Loucy (cell line): ENCODE measurements around the gene TNNT2.

Experiments used
- EZH2phosphoT487 ChIP-seq: fragments of 200-600 bp; IDR thresholded peaks from 2 replicates; pipeline ENCODE4 v1.6.1; 2018; ENCODE audit warnings: antibody characterized with exemption, mild to moderate bottlenecking, moderate library complexity, borderline replicate concordance
- TF ChIP-seq, protein P1 (sequence below): fragments of 200-600 bp; sonication (generic); conservative IDR thresholded peaks from 2 replicates; pipeline ENCODE4 v1.5.1; 2014; ENCODE audit warnings: mild to moderate bottlenecking, antibody characterized with exemption, low read length

DNA sequence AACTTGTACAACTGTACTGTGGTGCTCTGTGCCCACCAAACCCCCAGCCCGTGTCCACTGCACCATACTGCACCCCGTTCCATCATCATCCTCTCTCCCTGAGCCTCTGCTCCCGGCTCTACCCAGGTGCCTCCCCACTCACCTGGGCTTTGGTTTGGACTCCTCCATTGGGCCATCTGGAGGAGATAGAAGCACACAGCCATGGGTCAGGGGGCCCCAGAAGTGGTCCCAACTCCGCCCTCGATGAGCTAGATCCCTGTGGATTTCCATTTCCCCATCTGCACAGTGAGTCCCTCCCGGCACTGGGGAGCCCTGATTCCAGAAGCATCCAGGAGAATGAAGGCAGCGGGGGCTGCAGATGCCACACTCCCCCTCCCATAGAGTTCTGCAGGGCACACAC is 10.8 kb downstream of the TNNT2 start:
- TF ChIP-seq, protein P1, sequence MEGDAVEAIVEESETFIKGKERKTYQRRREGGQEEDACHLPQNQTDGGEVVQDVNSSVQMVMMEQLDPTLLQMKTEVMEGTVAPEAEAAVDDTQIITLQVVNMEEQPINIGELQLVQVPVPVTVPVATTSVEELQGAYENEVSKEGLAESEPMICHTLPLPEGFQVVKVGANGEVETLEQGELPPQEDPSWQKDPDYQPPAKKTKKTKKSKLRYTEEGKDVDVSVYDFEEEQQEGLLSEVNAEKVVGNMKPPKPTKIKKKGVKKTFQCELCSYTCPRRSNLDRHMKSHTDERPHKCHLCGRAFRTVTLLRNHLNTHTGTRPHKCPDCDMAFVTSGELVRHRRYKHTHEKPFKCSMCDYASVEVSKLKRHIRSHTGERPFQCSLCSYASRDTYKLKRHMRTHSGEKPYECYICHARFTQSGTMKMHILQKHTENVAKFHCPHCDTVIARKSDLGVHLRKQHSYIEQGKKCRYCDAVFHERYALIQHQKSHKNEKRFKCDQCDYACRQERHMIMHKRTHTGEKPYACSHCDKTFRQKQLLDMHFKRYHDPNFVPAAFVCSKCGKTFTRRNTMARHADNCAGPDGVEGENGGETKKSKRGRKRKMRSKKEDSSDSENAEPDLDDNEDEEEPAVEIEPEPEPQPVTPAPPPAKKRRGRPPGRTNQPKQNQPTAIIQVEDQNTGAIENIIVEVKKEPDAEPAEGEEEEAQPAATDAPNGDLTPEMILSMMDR, result no peak
- no peak for TF ChIP-seq EZH2phosphoT487
